ENCODE measurements around the gene SNED1.

Gene SNED1

DNA sequence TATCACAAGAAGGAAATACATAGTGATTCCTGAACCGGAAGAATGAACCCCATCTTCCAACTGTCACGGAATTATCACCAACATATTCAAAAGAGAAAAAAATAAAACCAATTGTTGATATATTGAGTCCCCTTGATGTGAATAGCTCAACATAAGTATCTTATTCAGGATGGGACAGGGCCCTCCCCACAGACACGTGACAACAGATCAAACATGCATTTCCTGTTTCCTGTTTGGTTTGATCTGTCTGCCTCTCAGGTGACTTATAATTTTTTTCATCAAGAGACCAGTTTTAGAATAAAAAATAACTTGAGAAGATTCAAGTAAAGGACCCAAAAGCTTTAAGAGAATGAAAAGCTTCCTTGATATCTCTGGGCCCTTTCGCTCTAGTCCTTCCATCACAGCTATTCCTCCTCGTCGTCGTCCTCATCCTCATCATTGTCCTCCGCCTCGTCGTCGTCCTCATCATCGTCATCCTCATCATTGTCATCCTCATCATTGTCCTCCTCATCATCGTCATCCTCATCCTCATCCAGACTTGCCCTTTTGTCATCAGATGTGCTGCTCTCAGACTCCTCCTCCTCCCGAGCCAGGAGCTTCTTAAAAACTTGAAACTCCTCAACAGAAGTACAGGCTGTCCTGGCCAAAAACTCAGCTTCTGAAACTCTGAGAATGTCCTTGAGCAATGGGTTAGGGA lies 97.3 kb downstream of the SNED1 start:
- Histone ChIP-seq H3K27ac (replicated peaks) (no peak overlapping the region), H3K4me3 (replicated peaks; ENCODE audit: insufficient read depth, low read length) (no peak overlapping the region), H3K27me3 (ENCODE audit: insufficient read depth, poor library complexity, severe bottlenecking) (no peaks in the 10 kb centered on the region)
- no peak for DNase-seq (ENCODE audit: low read depth in 1 of 2, low spot score in 1 of 2)
- TF ChIP-seq SPI1 (IDR thresholded peaks at IDR 0.05; ENCODE audit: borderline replicate concordance, low read depth), result no peak
- no peak for TF ChIP-seq CTCF (IDR thresholded peaks at IDR 0.05; ENCODE audit: insufficient read depth, low read length)
- TF ChIP-seq POLR2AphosphoS5 (IDR thresholded peaks at IDR 0.05; ENCODE audit: low read depth), result no peak
- TF ChIP-seq REST (IDR thresholded peaks at IDR 0.05; ENCODE audit: insufficient replicate concordance, low read depth), result no peak
- TF ChIP-seq GABPA (IDR thresholded peaks at IDR 0.05; ENCODE audit: low read depth), result no peak

- no peak overlapping the region for H3K27ac ChIP-seq (replicated peaks)
- H3K4me3 ChIP-seq (replicated peaks; ENCODE audit: insufficient read depth, low read length), result no peak overlapping the region
- no peaks in the 10 kb centered on the region for H3K27me3 ChIP-seq (ENCODE audit: insufficient read depth, poor library complexity, severe bottlenecking)
- DNase-seq (ENCODE audit: low read depth in 1 of 2, low spot score in 1 of 2), result no peak
- TF ChIP-seq POLR2AphosphoS5 (IDR thresholded peaks at IDR 0.05; ENCODE audit: low read depth) (no peak), CTCF (IDR thresholded peaks at IDR 0.05; ENCODE audit: insufficient read depth, low read length) (no peak), GABPA (IDR thresholded peaks at IDR 0.05; ENCODE audit: low read depth) (no peak), REST (IDR thresholded peaks at IDR 0.05; ENCODE audit: insufficient replicate concordance, low read depth) (no peak), SPI1 (IDR thresholded peaks at IDR 0.05; ENCODE audit: borderline replicate concordance, low read depth) (no peak)
Observed at GRCh38 chr2:241096979-241097378, 98.6 kb downstream of the SNED1 start.

DNA sequence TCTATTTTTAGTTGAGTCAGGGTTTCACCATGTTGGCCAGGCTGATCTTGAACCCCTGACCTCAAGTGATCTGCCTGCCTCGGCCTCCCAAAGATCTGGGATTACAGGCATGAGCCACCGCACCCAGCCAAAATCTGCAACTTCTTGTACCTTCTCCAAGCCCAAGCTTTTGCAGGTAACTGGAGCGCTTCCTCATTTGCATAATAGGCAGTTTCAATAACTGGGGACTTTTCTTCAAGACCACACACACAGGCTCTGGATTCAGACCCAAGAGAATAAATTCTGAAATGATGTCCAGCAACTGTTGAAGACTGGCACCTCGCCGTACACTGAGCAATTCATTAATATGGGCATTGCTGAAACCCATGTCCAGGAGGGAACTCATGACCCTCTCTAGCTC lies 100.8 kb downstream of the SNED1 start:
- no peaks in the 10 kb centered on the region for H3K27me3 ChIP-seq (ENCODE audit: insufficient read depth, poor library complexity, severe bottlenecking)
- H3K27ac ChIP-seq (replicated peaks), result no peak overlapping the region
- no peak for TF ChIP-seq SPI1 (IDR thresholded peaks at IDR 0.05; ENCODE audit: borderline replicate concordance, low read depth)
- no peak for TF ChIP-seq CTCF (IDR thresholded peaks at IDR 0.05; ENCODE audit: insufficient read depth, low read length)
- no peak for TF ChIP-seq REST (IDR thresholded peaks at IDR 0.05; ENCODE audit: insufficient replicate concordance, low read depth)
- no peak for TF ChIP-seq GABPA (IDR thresholded peaks at IDR 0.05; ENCODE audit: low read depth)
- no peak for TF ChIP-seq POLR2AphosphoS5 (IDR thresholded peaks at IDR 0.05; ENCODE audit: low read depth)
- no peak overlapping the region for H3K4me3 ChIP-seq (replicated peaks; ENCODE audit: insufficient read depth, low read length)
- DNase-seq (ENCODE audit: low read depth in 1 of 2, low spot score in 1 of 2), result no peak
